Endothelial cell of umbilical vein (primary cell): ENCODE results near the gene TTC21A. TPM values are rescaled to one million over a fixed set of nuclear protein-coding genes. Genes with fewer than 3 reads are reported as not detected.
A peak's percentile ranks its signal among the peaks of the same experiment; 100 is the strongest.

Experiments used
- BruUV-seq: library from RNA; stranded (reverse); fragments of 400-500 nt; replicated peaks from 2 replicates; lab custom pipeline; 2021; lab: Mats Ljungman, UMichigan
- CTCF ChIA-PET: fragments of 300-600, 350-600 bp; sonication (Branson Sonifier 250); formaldehyde crosslinking; loops from one replicate; lab custom pipeline; 2021; ENCODE audit warnings: antibody characterized with exemption, inconsistent platforms; lab: Charles Lee
- POLR2A ChIA-PET: fragments of 300-600, 350-600 bp; sonication (Branson Sonifier 250); formaldehyde crosslinking; loops from one replicate; lab custom pipeline; 2021; ENCODE audit warnings: antibody characterized with exemption, inconsistent platforms; lab: Charles Lee
- DNase-seq: peaks from one replicate; pipeline ENCODE4 v3.0.0-alpha.2; 2011; ENCODE audit warnings: low read depth, low spot score
- FAIRE-seq: peaks from 2 replicates; lab custom pipeline; 2011; peaks lifted over from hg19 to GRCh38; lab: Jason Lieb, UNC
- H2AFZ ChIP-seq: 2 replicates; pipeline ENCODE4 v1.6.0; 2012; ENCODE audit warnings: low read depth, low read length, control low read depth, inconsistent platforms
- H3K27ac ChIP-seq: 2 replicates; pipeline ENCODE4 v1.5.1; 2011; ENCODE audit warnings: low read depth, mild to moderate bottlenecking, control low read depth, low read length, moderate library complexity; ENCODE audit not compliant: insufficient read depth
- H3K27me3 ChIP-seq, 2 experiments: 2 replicates each; pipeline versions ENCODE4 v1.6.0 to v1.6.1; 2011; ENCODE audit warnings: low read length in 2 of 2, mixed read lengths in 1 of 2; ENCODE audit not compliant: control insufficient read depth in 2 of 2, insufficient read depth in 2 of 2
- H3K36me3 ChIP-seq, 2 experiments: 2 replicates in 1 of 2; 3 replicates in 1 of 2; pipeline ENCODE4 v1.5.1; 2011; ENCODE audit warnings: low read length in 2 of 2, mild to moderate bottlenecking in 1 of 2, moderate library complexity in 1 of 2; ENCODE audit not compliant: control insufficient read depth in 2 of 2, insufficient read depth in 2 of 2; ENCODE audit errors: extremely low read depth in 1 of 2
- H3K4me1 ChIP-seq: 3 replicates; pipeline ENCODE4 v1.5.1; 2011; ENCODE audit warnings: mild to moderate bottlenecking, low read length; ENCODE audit not compliant: control insufficient read depth, insufficient read depth; ENCODE audit errors: extremely low read depth
- H3K4me2 ChIP-seq: 2 replicates; pipeline ENCODE4 v1.6.1; 2011; ENCODE audit warnings: low read length, control low read depth, mixed read lengths; ENCODE audit not compliant: insufficient read depth
- H3K4me3 ChIP-seq, 3 experiments: fragments of 200-600 bp in 1 of 3; sonication (generic), shearing (Covaris generic) in 1 of 3; replicated peaks in 1 of 3; 2 replicates each; pipeline ENCODE4 v1.5.1; 2011 to 2016; ENCODE audit warnings: control low read depth in 3 of 3, low read length in 3 of 3, mild to moderate bottlenecking in 2 of 3, inconsistent platforms in 1 of 3, low read depth in 1 of 3, moderate library complexity in 1 of 3; ENCODE audit not compliant: insufficient read depth in 1 of 3
- H3K79me2 ChIP-seq: 2 replicates; pipeline ENCODE4 v1.6.0; 2012; ENCODE audit warnings: low read length, inconsistent platforms; ENCODE audit not compliant: control insufficient read depth, insufficient read depth
- H3K9ac ChIP-seq: replicated peaks from 2 replicates; pipeline ENCODE3; 2011; ENCODE audit warnings: low read length, control low read depth; ENCODE audit not compliant: insufficient read depth; ENCODE audit errors: extremely low read depth
- H3K9me1 ChIP-seq: replicated peaks from 3 replicates; pipeline ENCODE4 v1.6.0; 2011; ENCODE audit warnings: mild to moderate bottlenecking, low read length; ENCODE audit not compliant: control insufficient read depth, insufficient read depth; ENCODE audit errors: extremely low read depth
- H3K9me3 ChIP-seq: replicated peaks from 2 replicates; pipeline ENCODE4 v1.5.1; 2012; ENCODE audit warnings: low read length, inconsistent platforms; ENCODE audit not compliant: control insufficient read depth, insufficient read depth
- H4K20me1 ChIP-seq: replicated peaks from 2 replicates; pipeline ENCODE3; 2011; ENCODE audit warnings: mild to moderate bottlenecking, low read length; ENCODE audit not compliant: control insufficient read depth, insufficient read depth; ENCODE audit errors: extremely low read depth
- CTCF ChIP-seq, 2 donors: IDR thresholded peaks; 1 replicate in 1 of 2; 2 replicates in 1 of 2; pipeline ENCODE4 v1.5.1; 2011; ENCODE audit warnings: low read length in 2 of 2, mild to moderate bottlenecking in 2 of 2, moderate library complexity in 2 of 2, control low read depth in 1 of 2, inconsistent platforms in 1 of 2, low read depth in 1 of 2; ENCODE audit not compliant: insufficient read depth in 1 of 2; ENCODE audit errors: extremely low read depth in 1 of 2
- EZH2 ChIP-seq: IDR thresholded peaks from 2 replicates; pipeline ENCODE4 v1.6.1; 2012; ENCODE audit warnings: borderline replicate concordance, low read depth, mild to moderate bottlenecking, moderate library complexity, low read length, inconsistent platforms; ENCODE audit not compliant: severe bottlenecking
- FOS ChIP-seq: IDR thresholded peaks from 2 replicates; pipeline ENCODE4 v1.6.1; 2011; ENCODE audit warnings: mild to moderate bottlenecking, low read length, moderate library complexity, borderline replicate concordance; ENCODE audit not compliant: insufficient read depth
- JUN ChIP-seq: IDR thresholded peaks from 2 replicates; pipeline ENCODE4 v1.6.1; 2011; ENCODE audit warnings: borderline replicate concordance, low read depth; ENCODE audit not compliant: insufficient read length, insufficient read depth
- MYC ChIP-seq: IDR thresholded peaks from one replicate; pipeline ENCODE4 v1.6.1; 2011; ENCODE audit warnings: mild to moderate bottlenecking, low read depth, low read length
- POLR2A ChIP-seq: IDR thresholded peaks from 2 replicates; pipeline ENCODE4 v1.6.1; 2012; ENCODE audit warnings: low read depth, mild to moderate bottlenecking, control low read depth, low read length
- POLR2AphosphoS5 ChIP-seq: IDR thresholded peaks from 2 replicates; pipeline ENCODE4 v1.6.1; 2012; ENCODE audit warnings: low read depth, mild to moderate bottlenecking, control low read depth, low read length, moderate library complexity; ENCODE audit not compliant: insufficient read depth
- dilution Hi-C: fragments of 300-500 bp; cut with MboI; formaldehyde crosslinking; loops from one replicate; pipeline ENCODE4 v1.15.0; 2019; ENCODE audit warnings: low sequenced_read_pairs; ENCODE audit not compliant: extremely low pct_ligation_motif_present
- intact Hi-C: fragments of 100-400 bp; cut with micrococcal nuclease; formaldehyde crosslinking; loops from one replicate; pipeline ENCODE4 v1.10.0; 2022
- polyA plus RNA-seq, 4 experiments: library from polyadenylated mRNA; depleted of rRNA in 3 of 4; stranded (reverse) in 3 of 4; unstranded in 1 of 4; fragments of >200 nt; gene quantifications; 2 replicates each; pipeline versions ENCODE4 v1.2.1 to v1.2.3, GENCODE V29; 2011 to 2012; ENCODE audit warnings: missing spikeins in 1 of 4
- total RNA-seq: library from RNA; stranded (reverse); gene quantifications from 2 replicates; pipeline ENCODE4 v1.2.3, GENCODE V29; 2021
- TF ChIP-seq, protein P1 (sequence below): IDR thresholded peaks from 2 replicates; pipeline ENCODE4 v1.6.1; 2011; ENCODE audit not compliant: insufficient read depth, insufficient read length

TTC21A gene
- total and polyA plus RNA-seq, 2 donors (not counting 3 experiments of a cell fraction or from before 2014, with no cell fraction given), result 4.7 to 7.8 TPM

DNA sequence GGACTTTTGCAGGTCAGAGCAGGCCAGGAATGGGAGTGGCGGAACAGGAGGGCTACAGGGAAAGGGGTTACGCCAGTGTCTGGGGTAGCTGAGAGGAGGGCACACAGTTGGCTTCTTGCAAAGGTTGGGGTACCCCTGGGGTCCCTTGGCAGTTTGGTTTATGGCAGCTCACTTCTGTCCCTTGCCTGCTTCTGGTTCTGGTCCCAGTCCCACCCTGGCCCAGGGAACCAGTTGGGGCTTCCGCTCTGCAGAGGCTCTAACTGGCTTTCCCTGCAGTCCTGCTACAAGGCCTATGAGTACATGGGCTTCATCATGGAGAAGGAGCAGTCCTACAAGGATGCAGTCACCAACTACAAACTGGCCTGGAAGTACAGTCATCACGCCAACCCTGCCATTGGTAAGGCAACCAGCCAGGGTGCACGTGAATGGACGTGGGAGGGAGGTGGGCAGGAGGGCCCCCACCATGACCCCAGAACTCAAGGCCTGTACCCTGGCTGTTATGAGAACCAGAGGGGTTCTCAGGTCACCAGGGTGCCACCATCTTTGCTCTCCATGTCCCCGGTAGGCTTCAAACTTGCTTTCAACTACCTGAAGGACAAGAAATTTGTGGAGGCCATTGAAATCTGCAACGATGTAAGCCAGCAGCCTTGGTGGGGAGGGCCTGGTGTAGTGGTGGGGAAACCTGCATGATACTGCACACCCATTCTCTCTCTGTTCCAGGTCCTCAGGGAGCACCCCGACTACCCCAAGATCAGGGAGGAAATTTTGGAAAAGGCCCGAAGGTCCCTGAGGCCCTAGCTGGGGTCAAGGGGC is 30.7 kb downstream of the TTC21A start:
- intact Hi-C loops, result no loop called here
- TF ChIP-seq POLR2A (peak; percentile 19), EZH2 (no peak)
- no peak overlapping the region for H3K4me3 ChIP-seq
- H3K36me3 ChIP-seq, result peaks cover 0 to 10% of the 10 kb centered on the region in 2 experiments
- FAIRE-seq (no peak), DNase-seq (no peak)
- no peak overlapping the region for H2AFZ ChIP-seq
- H3K27me3 ChIP-seq, result no peaks in the 10 kb centered on the region
- no peak overlapping the region for H3K27ac ChIP-seq
- BruUV-seq, result no TSS peak
- dilution Hi-C loops, result no loop called here
- H4K20me1 ChIP-seq, result no peaks in the 10 kb centered on the region
- no peak overlapping the region for H3K4me2 ChIP-seq
- no peaks in the 10 kb centered on the region for H3K9me1 ChIP-seq
- CTCF ChIA-PET, result interaction anchor here (1.0 to 2.2 kb wide), 2 partner anchors 11 to 13 kb away, joined by 4 to 7 read pairs; no protein-coding TSS in a partner anchor
- POLR2A ChIA-PET, result interaction anchor here (1.3 kb wide), 1 partner anchor 39 kb away, joined by 3 read pairs; no protein-coding TSS in a partner anchor
- H3K9me3 ChIP-seq, result no peaks in the 10 kb centered on the region
- H3K9ac ChIP-seq, result no peak overlapping the region
- H3K79me2 ChIP-seq, result peaks cover 18% of the 10 kb centered on the region
- H3K4me1 ChIP-seq, result peaks cover 19% of the 10 kb centered on the region

- no peak overlapping the region for H3K9ac ChIP-seq
- H3K27me3 ChIP-seq, result no peaks in the 10 kb centered on the region
- H4K20me1 ChIP-seq, result no peaks in the 10 kb centered on the region
- TF ChIP-seq CTCF (IDR thresholded peaks at IDR 0.05; ENCODE audit: extremely low read depth in 1 of 2, insufficient read depth in 1 of 2, low read depth in 1 of 2, low read length in 2 of 2) (no peak), FOS (no peak), MYC (no peak), POLR2AphosphoS5 (no peak), JUN (no peak), POLR2A (no peak)
- TF ChIP-seq, protein P1, sequence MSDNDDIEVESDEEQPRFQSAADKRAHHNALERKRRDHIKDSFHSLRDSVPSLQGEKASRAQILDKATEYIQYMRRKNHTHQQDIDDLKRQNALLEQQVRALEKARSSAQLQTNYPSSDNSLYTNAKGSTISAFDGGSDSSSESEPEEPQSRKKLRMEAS, result no peak
- peaks cover 0 to 17% of the 10 kb centered on the region in 2 experiments for H3K36me3 ChIP-seq
- peaks cover 25% of the 10 kb centered on the region for H3K79me2 ChIP-seq
- CTCF ChIA-PET, result interaction anchor here (0.9 to 1.0 kb wide), 2 partner anchors 12 to 14 kb away, joined by 3 to 4 read pairs; no protein-coding TSS in a partner anchor
- intact Hi-C loops, result no loop called here
- no peak overlapping the region for H3K27ac ChIP-seq
- no peaks in the 10 kb centered on the region for H3K9me3 ChIP-seq
- BruUV-seq, result no TSS peak
- peaks cover 19% of the 10 kb centered on the region for H3K4me1 ChIP-seq
- POLR2A ChIA-PET, result interaction anchor here (0.8 to 1.3 kb wide), 2 partner anchors 39 to 149 kb away, joined by 3 read pairs; no protein-coding TSS in a partner anchor
- FAIRE-seq (peak; percentile 55), DNase-seq (no peak)
- dilution Hi-C loops, result no loop called here
- H3K4me3 ChIP-seq, result no peak overlapping the region
- no peak overlapping the region for H2AFZ ChIP-seq
- no peak overlapping the region for H3K4me2 ChIP-seq
- no peaks in the 10 kb centered on the region for H3K9me1 ChIP-seq
Observed at GRCh38 chr3:39138804-39139415, 31.4 kb downstream of the TTC21A start.
